Renal pelvis (tissue), 4 donors: ENCODE measurements around the gene ABCA2. TPM values are rescaled to one million over a fixed set of nuclear protein-coding genes. Genes with fewer than 3 reads are reported as not detected.

Source experiments
- DNase-seq: peaks from one replicate; pipeline ENCODE4 v3.0.0-alpha.2; 2013
- polyA plus RNA-seq, 3 donors: library from polyadenylated mRNA; unstranded; fragments of 120-200 nt; gene quantifications; one replicate each; pipeline ENCODE4 v1.2.1, GENCODE V29; 2013; ENCODE audit not compliant: insufficient read length in 3 of 3

ABCA2 gene
- polyA plus RNA-seq, 3 donors, result 56.6 to 68.7 (median 63.6) TPM

DNA sequence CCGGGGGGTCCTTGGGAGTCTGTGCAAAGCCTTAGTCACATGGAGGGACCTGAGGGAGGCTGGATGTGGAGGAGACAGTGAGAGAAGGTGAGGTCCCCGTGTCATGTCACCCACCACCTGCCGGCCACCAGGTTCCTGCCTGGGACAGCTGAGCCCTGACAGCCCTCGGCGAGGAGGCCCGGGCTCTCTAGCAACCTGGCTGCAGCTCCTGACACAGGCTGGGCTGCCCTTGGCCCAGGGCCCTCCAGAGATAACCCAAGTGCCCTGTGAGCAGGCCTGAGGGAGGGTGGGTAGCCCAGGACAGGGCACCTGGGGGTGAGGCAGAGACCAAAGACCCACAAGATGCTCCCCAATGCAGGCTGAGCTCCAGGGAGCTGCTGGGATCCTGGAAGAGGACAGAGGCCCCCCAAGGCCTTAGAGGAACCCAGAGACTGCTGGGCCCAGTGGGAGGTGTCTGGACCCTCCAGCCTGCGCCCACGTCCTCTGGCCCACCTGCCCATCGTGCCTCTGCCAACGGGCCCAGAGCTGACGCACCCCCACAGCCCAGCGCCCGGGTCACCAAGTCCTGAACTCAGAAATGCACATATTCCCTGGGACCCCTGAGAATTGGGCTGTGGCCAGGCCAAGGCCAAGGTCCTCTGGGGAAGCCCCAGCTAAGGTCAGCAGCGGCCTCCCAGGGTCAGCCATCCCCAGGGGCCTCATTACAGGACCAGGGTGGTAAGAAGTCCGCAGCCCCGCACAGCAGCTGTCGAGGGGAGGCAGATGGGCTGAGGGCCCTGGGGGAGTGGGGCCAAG lies 59.5 kb downstream of the ABCA2 start:
- no peak for DNase-seq

- DNase-seq, result no peak
These were observed 62.1 kb downstream of the ABCA2 start for GRCh38 chr9:136965771-136966484.

GRCh38 chr9:136964833-136965422 lies 63.1 kb downstream of the ABCA2 start:
- no peak for DNase-seq

DNA sequence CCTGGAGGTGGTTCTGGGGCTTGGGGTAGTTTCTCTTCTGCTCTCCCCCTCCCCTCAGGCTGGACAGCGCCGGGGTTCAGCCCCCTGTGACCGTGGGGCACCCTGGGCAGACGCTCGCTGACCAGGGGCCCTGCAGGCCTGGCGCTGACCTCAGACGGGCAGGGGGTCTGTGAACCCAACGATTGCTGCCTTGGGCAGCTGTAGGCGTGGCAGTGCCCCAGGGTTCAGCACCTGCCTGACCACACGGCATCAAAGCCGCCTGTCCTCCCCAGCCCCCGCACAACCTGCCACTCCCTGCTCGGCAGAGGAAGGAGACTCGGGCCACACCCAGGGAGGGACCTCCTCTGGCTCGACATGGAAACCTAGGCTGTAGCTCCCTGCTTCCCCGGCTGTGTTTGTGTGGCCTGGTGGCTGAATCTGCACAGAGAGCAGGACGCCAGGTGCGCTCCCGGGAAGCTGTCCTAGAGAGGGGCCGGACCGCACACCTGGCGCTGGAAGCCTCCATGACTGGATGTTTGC lies 63.8 kb downstream of the ABCA2 start:
- DNase-seq, result no peak

- DNase-seq, result no peak
These were observed 64.3 kb downstream of the ABCA2 start for GRCh38 chr9:136963751-136964150.

DNA sequence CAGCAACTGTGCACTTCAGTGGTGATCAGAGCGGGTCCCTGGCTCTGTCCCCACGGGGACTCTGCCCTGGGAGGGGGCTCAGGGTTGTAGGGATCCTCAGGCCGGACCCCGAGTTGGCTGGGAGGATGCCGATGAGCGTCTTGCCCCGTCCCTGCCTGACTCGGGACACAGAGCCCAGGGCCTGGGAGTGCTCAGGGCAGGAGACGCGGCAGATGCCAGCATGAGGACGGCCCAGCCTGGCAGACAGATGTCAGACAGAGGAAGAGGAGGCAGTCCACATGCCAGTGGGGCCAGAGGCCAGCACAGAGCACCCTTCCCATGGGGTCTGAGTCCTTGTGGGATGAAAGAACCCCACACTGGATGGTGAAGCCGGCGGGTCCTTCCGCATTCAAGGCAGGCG lies 64.7 kb downstream of the ABCA2 start:
- DNase-seq, result no peak

GRCh38 chr9:136962701-136963248 lies 65.3 kb downstream of the ABCA2 start:
- DNase-seq, result no peak

GRCh38 chr9:136962163-136962562 lies 65.9 kb downstream of the ABCA2 start:
- no peak for DNase-seq

- DNase-seq, result no peak
These were observed 66.6 kb downstream of the ABCA2 start for GRCh38 chr9:136961279-136962065.

DNA sequence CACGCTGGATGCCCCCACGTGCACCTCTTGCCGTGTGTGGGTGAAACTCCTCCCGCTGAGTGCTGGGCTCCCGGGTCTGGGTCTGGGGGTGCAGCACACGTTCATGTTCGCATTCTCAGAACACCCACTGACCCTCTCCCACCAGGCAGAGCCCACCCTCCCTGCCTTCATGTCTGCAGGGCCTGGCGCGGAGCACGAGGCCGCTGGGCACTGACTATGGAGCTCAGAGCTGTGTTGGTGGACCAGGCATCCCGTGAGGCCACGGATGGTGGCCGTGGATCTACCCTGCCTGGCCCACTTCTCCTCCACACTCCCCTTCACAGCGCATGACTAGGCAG lies 67.1 kb downstream of the ABCA2 start:
- DNase-seq, result no peak

DNA sequence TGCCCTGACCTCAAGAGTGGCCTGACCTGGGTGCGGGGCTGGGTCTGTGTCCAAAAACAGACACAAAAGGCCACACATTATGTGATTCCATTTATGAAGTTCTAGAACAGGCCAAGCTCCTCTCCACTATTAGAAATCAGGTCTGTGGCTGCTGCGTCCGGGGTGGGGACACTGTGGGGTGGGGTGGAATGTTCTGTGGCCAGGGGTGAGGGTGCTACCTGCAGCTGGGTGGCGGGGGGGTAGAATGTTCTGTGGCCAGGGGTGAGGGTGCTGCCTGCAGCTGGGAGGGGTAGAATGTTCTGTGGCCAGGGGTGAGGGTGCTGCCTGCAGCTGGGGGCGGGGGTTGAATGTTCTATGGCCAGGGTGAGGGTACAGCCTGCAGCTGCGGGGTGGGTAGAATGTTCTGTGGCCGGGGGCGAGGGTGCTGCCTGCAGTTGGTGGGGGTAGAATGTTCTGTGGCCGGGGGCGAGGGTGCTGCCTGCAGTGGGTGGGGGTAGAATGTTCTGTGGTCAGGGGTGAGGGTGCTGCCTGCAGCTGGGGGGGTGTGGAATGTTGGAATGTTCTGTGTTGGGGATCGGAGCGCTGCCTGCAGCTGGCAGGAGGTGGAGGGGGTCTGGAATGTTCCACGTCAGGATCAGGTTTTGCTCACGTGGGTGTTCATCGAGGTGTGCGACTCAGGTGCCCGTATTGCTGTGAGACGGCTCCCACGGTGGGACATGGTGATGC lies 67.7 kb downstream of the ABCA2 start:
- no peak for DNase-seq

- DNase-seq, result no peak
These were observed 68.9 kb downstream of the ABCA2 start for GRCh38 chr9:136958898-136959850.

DNA sequence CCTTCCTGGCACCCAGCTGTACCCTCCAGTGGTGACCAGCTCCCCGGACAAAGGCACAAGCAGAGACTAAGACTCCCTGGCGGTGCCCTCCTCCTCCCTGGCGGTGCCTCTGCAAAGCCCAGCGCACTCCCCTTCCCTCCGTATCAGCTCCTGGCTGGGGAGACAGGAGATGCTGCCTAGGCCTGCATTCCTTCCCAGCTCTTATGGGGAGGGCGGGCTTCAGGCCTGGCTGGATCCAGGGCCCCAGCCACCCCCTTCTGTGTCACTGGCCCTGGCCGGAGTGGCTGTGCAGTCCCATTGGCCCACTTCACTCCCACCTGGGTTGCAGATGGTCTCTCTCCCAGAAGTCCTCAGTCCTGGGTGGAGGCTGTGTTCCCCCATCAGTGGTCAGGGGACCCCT lies 69.6 kb downstream of the ABCA2 start:
- DNase-seq, result no peak

GRCh38 chr9:136957901-136958300 lies 70.1 kb downstream of the ABCA2 start:
- no peak for DNase-seq

DNA sequence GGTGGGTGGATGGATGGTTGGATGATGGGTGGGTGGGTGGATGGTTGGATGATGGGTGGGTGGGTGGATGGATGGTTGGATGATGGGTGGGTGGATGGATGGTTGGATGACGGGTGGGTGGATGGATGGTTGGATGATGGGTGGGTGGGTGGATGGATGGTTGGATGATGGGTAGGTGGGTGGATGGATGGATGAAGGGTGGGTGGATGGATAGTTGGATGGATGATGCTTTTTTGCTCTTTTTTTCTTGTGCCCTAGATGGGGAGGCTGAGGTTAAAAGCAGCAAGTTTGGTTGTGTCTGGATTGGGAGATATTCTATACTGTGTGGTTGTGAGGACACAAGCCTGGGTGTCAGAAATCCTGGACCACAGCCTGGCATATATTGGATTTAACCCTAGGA lies 70.6 kb downstream of the ABCA2 start:
- no peak for DNase-seq
